Left lung (tissue), 10 donors: ENCODE data around the gene WHRN. TPM values are rescaled to one million over a fixed set of nuclear protein-coding genes. Genes with fewer than 3 reads are reported as not detected.
A peak's percentile ranks its signal among the peaks of the same experiment; 100 is the strongest.

ENCODE experiments used
- ATAC-seq: fragments of 200-7000 bp; cut with Tn5 transposase; one replicate; pipeline ENCODE4 v1.9.1; 2020; ENCODE audit warnings: moderate library complexity
- DNase-seq, 4 donors: peaks; one replicate each; pipeline ENCODE4 v3.0.0-alpha.2; 2013 to 2020
- H3K27ac ChIP-seq, 2 donors: fragments of 200-600 bp; sonication (generic) in 1 of 2; one replicate each; pipeline versions ENCODE4 v1.5.0 to v1.8.0; 2020 to 2021
- H3K27me3 ChIP-seq, 2 donors: fragments of 200-600 bp; sonication (generic) in 1 of 2; one replicate each; pipeline versions ENCODE4 v1.5.0 to v1.8.0; 2020 to 2021
- H3K36me3 ChIP-seq, 2 donors: fragments of 200-600 bp; sonication (generic) in 1 of 2; one replicate each; pipeline versions ENCODE4 v1.5.0 to v1.8.0; 2020 to 2021
- H3K4me1 ChIP-seq, 2 donors: fragments of 200-600 bp; one replicate each; pipeline ENCODE4 v1.8.0; 2021
- H3K4me3 ChIP-seq, 2 donors: fragments of 200-600 bp; sonication (generic) in 1 of 2; one replicate each; pipeline versions ENCODE4 v1.5.0 to v1.8.0; 2020 to 2021; ENCODE audit warnings: mild to moderate bottlenecking in 1 of 2
- H3K9me3 ChIP-seq, 2 donors: fragments of 200-600 bp; sonication (generic) in 1 of 2; one replicate each; pipeline versions ENCODE4 v1.5.0 to v1.8.0; 2020 to 2021
- CTCF ChIP-seq, 2 donors: fragments of 200-600 bp; sonication (generic) in 1 of 2; IDR thresholded peaks; one replicate each; pipeline versions ENCODE4 v1.5.0 to v1.8.0; 2021; ENCODE audit warnings: antibody characterized with exemption in 2 of 2
- intact Hi-C, 2 donors: fragments of 100-400 bp; cut with DNase I; formaldehyde crosslinking; loops; one replicate each; pipeline versions ENCODE4 v1.11.2 to v1.14.2; 2022
- polyA plus RNA-seq, 6 donors: library from polyadenylated mRNA; unstranded; fragments of 120-200 nt; gene quantifications; one replicate each; pipeline ENCODE4 v1.2.1, GENCODE V29; 2013; ENCODE audit not compliant: insufficient read length in 6 of 6
- total RNA-seq, 2 donors: library from RNA; stranded (reverse); fragmentation: NEBNext Ultra II Directional; extraction: Animal tissue kit (Norgen Biotek cat#: 25700); gene quantifications; one replicate each; pipeline ENCODE4 v1.2.1, GENCODE V29; 2021
- donor health status: DM: no; HTN: yes; CAD: no.
- donor health status: DM: no; HTN: no; CAD: no.

The WHRN gene
- total and polyA plus RNA-seq, 8 donors, result 5.1 to 17.3 (median 10.7) TPM

GRCh38 chr9:114471157-114471556 is 34.1 kb downstream of the WHRN start:
- H3K27me3 ChIP-seq, result no peaks in the 10 kb centered on the region
- intact Hi-C loops, result no loop called here

GRCh38 chr9:114470581-114470980 is 34.7 kb downstream of the WHRN start:
- no peak overlapping the region for H3K27ac ChIP-seq
- no peak for DNase-seq
- TF ChIP-seq CTCF (IDR thresholded peaks at IDR 0.05), result no peak
- H3K4me1 ChIP-seq, result no peaks in the 10 kb centered on the region
- no peak overlapping the region for H3K4me3 ChIP-seq
- intact Hi-C loops, result no loop called here
- no peaks in the 10 kb centered on the region for H3K9me3 ChIP-seq
- no peaks in the 10 kb centered on the region for H3K36me3 ChIP-seq
- no peaks in the 10 kb centered on the region for H3K27me3 ChIP-seq
- ATAC-seq, result no peak

More at GRCh38 chr9:114471157-114471556, 34.1 kb downstream of the WHRN start:
- TF ChIP-seq CTCF (IDR thresholded peaks at IDR 0.05), result no peak
- H3K36me3 ChIP-seq, result no peaks in the 10 kb centered on the region
- H3K27ac ChIP-seq, result no peak overlapping the region
- no peak overlapping the region for H3K4me3 ChIP-seq
- H3K4me1 ChIP-seq, result no peaks in the 10 kb centered on the region
- H3K9me3 ChIP-seq, result no peaks in the 10 kb centered on the region
- DNase-seq (no peak), ATAC-seq (no peak)

GRCh38 chr9:114470121-114470520 is 35.2 kb downstream of the WHRN start:
- no peak for ATAC-seq
- intact Hi-C loops, result no loop called here
- H3K4me1 ChIP-seq, result no peaks in the 10 kb centered on the region

GRCh38 chr9:114469091-114469853 is 36.0 kb downstream of the WHRN start:
- no peaks in the 10 kb centered on the region for H3K36me3 ChIP-seq

More at GRCh38 chr9:114470121-114470520, 35.2 kb downstream of the WHRN start:
- H3K36me3 ChIP-seq, result no peaks in the 10 kb centered on the region
- H3K9me3 ChIP-seq, result no peaks in the 10 kb centered on the region
- DNase-seq, result no peak
- H3K27me3 ChIP-seq, result no peaks in the 10 kb centered on the region
- H3K4me3 ChIP-seq, result no peak overlapping the region
- no peak overlapping the region for H3K27ac ChIP-seq
- no peak for TF ChIP-seq CTCF (IDR thresholded peaks at IDR 0.05)

More at GRCh38 chr9:114469091-114469853, 36.0 kb downstream of the WHRN start:
- Histone ChIP-seq H3K4me3 (no peak overlapping the region), H3K9me3 (no peaks in the 10 kb centered on the region), H3K27ac (no peak overlapping the region), H3K4me1 (no peaks in the 10 kb centered on the region), H3K27me3 (no peaks in the 10 kb centered on the region)
- TF ChIP-seq CTCF (IDR thresholded peaks at IDR 0.05), result no peak
- ATAC-seq (no peak), DNase-seq (peak in 1 of 4 donors; percentile 58)
- intact Hi-C loops, result no loop called here
